Astrocyte (in vitro differentiated cells and primary cell): Measurements from ENCODE around the gene HSD17B4. TPM values are rescaled to one million over a fixed set of nuclear protein-coding genes. Genes with fewer than 3 reads are reported as not detected.

Source experiments
- DNase-seq: peaks from one replicate; pipeline ENCODE4 v3.0.0-alpha.2; 2010; ENCODE audit warnings: low read depth
- FAIRE-seq: peaks from 2 replicates; lab custom pipeline; 2011; peaks lifted over from hg19 to GRCh38; lab: Jason Lieb, UNC
- H2AFZ ChIP-seq: 2 replicates; pipeline ENCODE4 v1.6.0; 2012; ENCODE audit warnings: low read depth, low read length, inconsistent platforms
- H3K27ac ChIP-seq: 2 replicates; pipeline ENCODE4 v1.5.1; 2011; ENCODE audit warnings: low read depth, low read length, inconsistent platforms
- H3K27me3 ChIP-seq: 2 replicates; pipeline ENCODE4 v1.6.0; 2011; ENCODE audit warnings: low read length, inconsistent platforms; ENCODE audit not compliant: insufficient read depth
- H3K36me3 ChIP-seq: 2 replicates; pipeline ENCODE4 v1.5.1; 2011; ENCODE audit warnings: low read length, inconsistent platforms; ENCODE audit not compliant: insufficient read depth
- H3K4me1 ChIP-seq: 2 replicates; pipeline ENCODE4 v1.5.1; 2011; ENCODE audit warnings: low read length, inconsistent platforms; ENCODE audit not compliant: insufficient read depth
- H3K4me2 ChIP-seq: 2 replicates; pipeline ENCODE4 v1.6.0; 2012; ENCODE audit warnings: low read length, inconsistent platforms
- H3K4me3 ChIP-seq: 2 replicates; pipeline ENCODE4 v1.5.1; 2011; ENCODE audit warnings: low read depth, mild to moderate bottlenecking, low read length, inconsistent platforms; ENCODE audit not compliant: insufficient read depth
- H3K79me2 ChIP-seq: 2 replicates; pipeline ENCODE4 v1.6.0; 2012; ENCODE audit warnings: mild to moderate bottlenecking, low read length, inconsistent platforms; ENCODE audit not compliant: insufficient read depth
- H3K9ac ChIP-seq: 2 replicates; pipeline ENCODE4 v1.6.0; 2012; ENCODE audit warnings: mild to moderate bottlenecking, low read length, inconsistent platforms
- H3K9me3 ChIP-seq: 2 replicates; pipeline ENCODE4 v1.5.1; 2012; ENCODE audit warnings: low read depth, mild to moderate bottlenecking, low read length, inconsistent platforms; ENCODE audit not compliant: insufficient read depth
- H4K20me1 ChIP-seq: 2 replicates; pipeline ENCODE4 v1.6.0; 2012; ENCODE audit warnings: low read length, inconsistent platforms; ENCODE audit not compliant: insufficient read depth
- H3K27ac Mint-ChIP-seq: one replicate; pipeline ENCODE4 v1.8.0; 2021; ENCODE audit warnings: mild to moderate bottlenecking, mixed read lengths; ENCODE audit not compliant: unreplicated experiment
- H3K27me3 Mint-ChIP-seq: one replicate; pipeline ENCODE4 v1.8.0; 2021; ENCODE audit warnings: low read depth, mixed read lengths; ENCODE audit not compliant: unreplicated experiment
- H3K36me3 Mint-ChIP-seq: one replicate; pipeline ENCODE4 v1.8.0; 2021; ENCODE audit warnings: low read depth, mixed read lengths; ENCODE audit not compliant: unreplicated experiment
- H3K4me1 Mint-ChIP-seq: one replicate; pipeline ENCODE4 v1.8.0; 2021; ENCODE audit warnings: low read depth, mixed read lengths; ENCODE audit not compliant: unreplicated experiment
- H3K4me3 Mint-ChIP-seq: one replicate; pipeline ENCODE4 v1.8.0; 2021; ENCODE audit warnings: mild to moderate bottlenecking, moderate library complexity, mixed read lengths; ENCODE audit not compliant: unreplicated experiment
- H3K9me3 Mint-ChIP-seq: one replicate; pipeline ENCODE4 v1.8.0; 2021; ENCODE audit warnings: mild to moderate bottlenecking, mixed read lengths; ENCODE audit not compliant: unreplicated experiment
- CTCF ChIP-seq: IDR thresholded peaks from 2 replicates; pipeline ENCODE4 v1.5.1; 2011; ENCODE audit warnings: low read depth, mild to moderate bottlenecking, inconsistent platforms, low read length, moderate library complexity; ENCODE audit not compliant: insufficient read depth
- EZH2 ChIP-seq: IDR thresholded peaks from 2 replicates; pipeline ENCODE4 v1.6.1; 2012; ENCODE audit warnings: mild to moderate bottlenecking, low read length, inconsistent platforms; ENCODE audit not compliant: insufficient read depth
- total RNA-seq: library from RNA; stranded (reverse); gene quantifications from 2 replicates; pipeline ENCODE4 v1.2.1, GENCODE V29; 2021

HSD17B4 gene
- total RNA-seq, 1 donor from 2014 or later = 108 TPM

DNA sequence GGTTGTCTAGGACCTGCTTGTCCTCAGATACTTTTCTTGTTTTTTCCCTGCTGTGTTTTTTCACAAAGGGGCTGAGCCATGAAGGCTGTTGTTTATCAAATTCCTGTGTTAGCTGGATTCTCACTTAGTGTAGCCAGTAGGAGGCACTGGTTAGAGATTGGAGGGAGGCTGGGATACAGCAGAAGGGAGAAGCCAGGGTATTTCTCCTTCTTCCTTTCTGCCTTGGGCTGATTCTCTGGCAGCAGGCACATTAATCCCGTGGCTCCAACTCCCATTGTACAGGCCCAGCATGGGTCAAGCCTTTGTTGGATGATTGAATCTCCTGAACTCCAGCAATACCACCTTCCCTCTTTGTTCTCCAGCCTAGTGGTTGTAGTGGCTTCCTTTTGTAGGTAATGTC is 130.7 kb downstream of the HSD17B4 start:
- Histone ChIP-seq H3K27ac (no peak overlapping the region), H3K27me3 (no peaks in the 10 kb centered on the region), H3K4me3 (no peak overlapping the region), H3K9me3 (no peaks in the 10 kb centered on the region), H4K20me1 (no peaks in the 10 kb centered on the region), H3K36me3 (no peaks in the 10 kb centered on the region), H3K9ac (no peak overlapping the region), H3K4me1 (no peaks in the 10 kb centered on the region), H2AFZ (no peak overlapping the region), H3K4me2 (no peak overlapping the region), H3K79me2 (no peaks in the 10 kb centered on the region)
- DNase-seq (no peak), FAIRE-seq (no peak)
- TF ChIP-seq EZH2 = no peak
- TF ChIP-seq CTCF = no peak
- no peak overlapping the region for H3K4me3 Mint-ChIP-seq
- peaks cover 2% of the 10 kb centered on the region for H3K27me3 Mint-ChIP-seq
- peaks cover 7% of the 10 kb centered on the region for H3K4me1 Mint-ChIP-seq
- H3K9me3 Mint-ChIP-seq = no peaks in the 10 kb centered on the region
- H3K36me3 Mint-ChIP-seq = no peaks in the 10 kb centered on the region
- H3K27ac Mint-ChIP-seq = no peak overlapping the region

DNA sequence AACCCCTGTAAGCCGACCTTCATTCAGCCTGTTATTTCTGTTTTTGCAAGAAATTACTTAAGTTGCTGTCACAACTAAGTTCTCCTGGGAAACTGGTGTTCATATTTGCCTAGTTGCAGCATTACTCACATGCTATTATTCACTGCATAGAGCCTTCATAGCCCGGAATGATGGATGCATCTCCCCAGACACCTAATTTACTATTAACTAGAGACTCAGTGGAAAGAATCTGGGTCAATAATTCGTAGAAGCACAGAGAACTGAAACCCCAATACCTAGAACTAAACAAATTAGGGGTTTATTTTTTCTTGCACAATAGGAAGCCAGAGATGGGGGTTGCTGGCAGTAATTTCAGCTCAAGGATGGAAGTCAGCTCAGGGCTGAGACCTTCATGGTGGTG is 131.4 kb downstream of the HSD17B4 start:
- no peak overlapping the region for H3K4me3 ChIP-seq
- TF ChIP-seq CTCF (no peak), EZH2 (no peak)
- H3K4me2 ChIP-seq = no peak overlapping the region
- no peak overlapping the region for H3K9ac ChIP-seq
- no peaks in the 10 kb centered on the region for H3K9me3 ChIP-seq
- no peak overlapping the region for H3K27ac Mint-ChIP-seq
- H3K36me3 ChIP-seq = no peaks in the 10 kb centered on the region
- H3K4me1 ChIP-seq = no peaks in the 10 kb centered on the region
- no peaks in the 10 kb centered on the region for H3K9me3 Mint-ChIP-seq
- H3K36me3 Mint-ChIP-seq = no peaks in the 10 kb centered on the region
- no peak overlapping the region for H3K27ac ChIP-seq
- no peak overlapping the region for H2AFZ ChIP-seq
- H3K4me1 Mint-ChIP-seq = peaks cover 7% of the 10 kb centered on the region
- H3K4me3 Mint-ChIP-seq = no peak overlapping the region
- no peaks in the 10 kb centered on the region for H3K27me3 ChIP-seq
- FAIRE-seq (no peak), DNase-seq (peak; percentile 22)
- H3K27me3 Mint-ChIP-seq = peaks cover 2% of the 10 kb centered on the region
- no peaks in the 10 kb centered on the region for H4K20me1 ChIP-seq
- H3K79me2 ChIP-seq = no peaks in the 10 kb centered on the region

Other genes with a start within 250 kb of the HSD17B4 start
- 25.9 and 33.1 TPM in 2 replicates for gene TNFAIP8, start 96.5 kb upstream of the HSD17B4 start, total RNA-seq
- gene FAM170A, start 177.1 kb downstream of the HSD17B4 start, total RNA-seq = not detected in 2 replicates